ENCODE measurements around the gene ANO2.

DNA sequence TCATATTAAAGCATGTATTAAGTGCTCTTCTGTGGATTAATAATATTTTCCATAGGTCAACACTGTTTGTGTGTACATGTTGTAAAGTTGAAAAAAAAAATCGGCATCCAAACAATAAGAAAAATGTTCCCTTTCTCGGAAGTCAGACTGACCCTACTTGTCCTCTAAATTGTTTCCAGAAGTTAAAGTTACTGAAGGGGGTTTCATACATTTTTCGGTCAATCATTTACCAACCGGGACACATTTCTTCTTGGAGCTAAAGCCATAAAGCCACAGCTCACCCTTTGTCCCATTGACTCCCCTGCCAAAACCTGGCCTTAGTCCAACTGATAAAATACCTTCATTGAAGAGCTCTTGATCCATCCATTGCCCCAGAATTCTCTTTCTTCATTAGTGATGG, 230.0 kb downstream of the ANO2 start:
- TF ChIP-seq POLR2A (IDR thresholded peaks at IDR 0.05; ENCODE audit: low read length): no peak
- TF ChIP-seq GATA1 (IDR thresholded peaks at IDR 0.05; ENCODE audit: low read depth, low read length): no peak
